H1 (cell line): ENCODE measurements around the gene RAI14. TPM values are rescaled to one million over a fixed set of nuclear protein-coding genes. Genes with fewer than 3 reads are reported as not detected.
A peak's percentile ranks its signal among the peaks of the same experiment; 100 is the strongest.

Source experiments
- CTCF ChIA-PET: fragments of 300-600 bp; sonication (Branson Sonifier 250); formaldehyde crosslinking; loops from one replicate; lab custom pipeline; 2021; ENCODE audit not compliant: partially characterized antibody; lab: Charles Lee
- POLR2A ChIA-PET: fragments of 300-600 bp; sonication (Branson Sonifier 250); formaldehyde crosslinking; loops from one replicate; lab custom pipeline; 2021; ENCODE audit warnings: inconsistent platforms; ENCODE audit not compliant: partially characterized antibody; lab: Charles Lee
- DNase-seq, 2 experiments: peaks; one replicate each; pipeline versions ENCODE4 v3.0.0 to v3.0.0-alpha.2; 2010 to 2022; ENCODE audit warnings: low spot score in 2 of 2, low read depth in 1 of 2, mixed read lengths in 1 of 2
- FAIRE-seq: peaks from 2 replicates; lab custom pipeline; 2011; peaks lifted over from hg19 to GRCh38; lab: Jason Lieb, UNC
- H2AFZ ChIP-seq: 2 replicates; pipeline ENCODE4 v1.8.1; 2012; ENCODE audit warnings: low read length, inconsistent platforms
- H2AK5ac ChIP-seq: 2 replicates; pipeline ENCODE4 v1.6.1; 2013; ENCODE audit warnings: low read depth, low read length
- H2BK120ac ChIP-seq: replicated peaks from 2 replicates; pipeline ENCODE3; 2013; ENCODE audit warnings: low read depth, low read length, inconsistent platforms
- H2BK12ac ChIP-seq: 2 replicates; pipeline ENCODE4 v1.6.1; 2013; ENCODE audit warnings: low read depth, low read length
- H2BK15ac ChIP-seq: 2 replicates; pipeline ENCODE4 v1.6.1; 2013; ENCODE audit warnings: low read length
- H2BK20ac ChIP-seq: 2 replicates; pipeline ENCODE4 v1.6.1; 2013; ENCODE audit warnings: low read length
- H2BK5ac ChIP-seq: 2 replicates; pipeline ENCODE4 v1.6.1; 2013; ENCODE audit warnings: low read depth, low read length
- H3K14ac ChIP-seq: 2 replicates; pipeline ENCODE4 v1.6.1; 2013; ENCODE audit warnings: inconsistent platforms; ENCODE audit not compliant: insufficient read length
- H3K18ac ChIP-seq: 2 replicates; pipeline ENCODE4 v1.6.1; 2013; ENCODE audit warnings: low read length; ENCODE audit errors: extremely low read depth
- H3K23ac ChIP-seq: 2 replicates; pipeline ENCODE4 v1.6.1; 2013; ENCODE audit warnings: inconsistent platforms; ENCODE audit not compliant: insufficient read length
- H3K23me2 ChIP-seq: 2 replicates; pipeline ENCODE4 v1.6.1; 2013; ENCODE audit warnings: low read depth, low read length
- H3K27ac ChIP-seq: 2 replicates; pipeline ENCODE4 v1.6.1; 2011; ENCODE audit warnings: low read depth, low read length, inconsistent platforms
- H3K27me3 ChIP-seq, 4 experiments: replicated peaks in 1 of 4; 1 replicate in 1 of 4; 2 replicates in 3 of 4; pipeline versions ENCODE4 v1.6.1 to v1.8.1; 2011 to 2013; ENCODE audit warnings: low read length in 3 of 4, mild to moderate bottlenecking in 3 of 4, inconsistent platforms in 2 of 4, mixed read lengths in 2 of 4, moderate library complexity in 1 of 4; ENCODE audit not compliant: control insufficient read depth in 3 of 4, insufficient read depth in 3 of 4; ENCODE audit errors: extremely low read depth in 1 of 4
- H3K36me3 ChIP-seq, 4 experiments: 2 replicates each; pipeline versions ENCODE4 v1.6.1 to v1.8.1; 2011 to 2013; ENCODE audit warnings: mild to moderate bottlenecking in 4 of 4, low read length in 3 of 4, moderate library complexity in 2 of 4, control low read depth in 1 of 4, inconsistent platforms in 1 of 4; ENCODE audit not compliant: insufficient read depth in 4 of 4, control insufficient read depth in 2 of 4
- H3K4ac ChIP-seq: replicated peaks from 2 replicates; pipeline ENCODE3; 2013; ENCODE audit warnings: low read length, low read depth, mixed read lengths, inconsistent platforms; ENCODE audit not compliant: insufficient read length
- H3K4me1 ChIP-seq, 4 experiments: replicated peaks in 1 of 4; 1 replicate in 1 of 4; 2 replicates in 3 of 4; pipeline versions ENCODE4 v1.6.1 to v1.8.1; 2011 to 2013; ENCODE audit warnings: low read length in 3 of 4, inconsistent platforms in 2 of 4, mixed read lengths in 1 of 4; ENCODE audit not compliant: insufficient read depth in 4 of 4, control insufficient read depth in 3 of 4
- H3K4me2 ChIP-seq, 2 experiments: 2 replicates each; pipeline versions ENCODE4 v1.6.1 to v1.8.1; 2011 to 2013; ENCODE audit warnings: low read depth in 2 of 2, low read length in 2 of 2, control low read depth in 1 of 2, inconsistent platforms in 1 of 2, mild to moderate bottlenecking in 1 of 2; ENCODE audit not compliant: insufficient read depth in 1 of 2
- H3K4me3 ChIP-seq, 4 experiments: fragments of 200-600, 300-600 bp in 1 of 4; sonication (generic), shearing (Covaris generic), sonication (Bioruptor Twin) in 1 of 4; 2 replicates each; pipeline versions ENCODE4 v1.5.1 to v1.8.1; 2011 to 2016; ENCODE audit warnings: low read length in 4 of 4, low read depth in 3 of 4, control low read depth in 2 of 4, inconsistent platforms in 2 of 4, mild to moderate bottlenecking in 2 of 4, mixed read lengths in 1 of 4, moderate library complexity in 1 of 4; ENCODE audit not compliant: insufficient read depth in 2 of 4; ENCODE audit errors: extremely low read depth in 1 of 4
- H3K56ac ChIP-seq: replicated peaks from 2 replicates; pipeline ENCODE3; 2013; ENCODE audit warnings: low read depth, mild to moderate bottlenecking, mixed read lengths, low read length, inconsistent platforms; ENCODE audit not compliant: insufficient read length
- H3K79me1 ChIP-seq: 2 replicates; pipeline ENCODE4 v1.6.1; 2013; ENCODE audit warnings: low read depth, low read length, control low read depth
- H3K79me2 ChIP-seq, 2 experiments: 2 replicates each; pipeline versions ENCODE4 v1.6.1 to v1.8.1; 2012 to 2013; ENCODE audit warnings: low read length in 2 of 2, mild to moderate bottlenecking in 2 of 2, inconsistent platforms in 1 of 2; ENCODE audit not compliant: insufficient read depth in 2 of 2, control insufficient read depth in 1 of 2
- H3K9ac ChIP-seq, 4 experiments: replicated peaks in 1 of 4; 1 replicate in 1 of 4; 2 replicates in 3 of 4; pipeline versions ENCODE4 v1.6.1 to v1.8.1; 2011 to 2013; ENCODE audit warnings: low read depth in 3 of 4, low read length in 3 of 4, control low read depth in 2 of 4, mild to moderate bottlenecking in 2 of 4, moderate library complexity in 2 of 4, inconsistent platforms in 1 of 4; ENCODE audit errors: extremely low read depth in 1 of 4
- H3K9me3 ChIP-seq, 2 experiments: 2 replicates each; pipeline versions ENCODE4 v1.6.1 to v1.8.1; 2012 to 2013; ENCODE audit warnings: mild to moderate bottlenecking in 2 of 2, moderate library complexity in 2 of 2, control low read depth in 1 of 2, inconsistent platforms in 1 of 2, low read depth in 1 of 2, low read length in 1 of 2, mixed read lengths in 1 of 2; ENCODE audit not compliant: insufficient read depth in 2 of 2
- H4K20me1 ChIP-seq, 2 experiments: replicated peaks in 1 of 2; 2 replicates each; pipeline versions ENCODE3 to v1.8.1; 2011 to 2013; ENCODE audit warnings: inconsistent platforms in 2 of 2, low read length in 2 of 2, mild to moderate bottlenecking in 1 of 2; ENCODE audit not compliant: insufficient read depth in 2 of 2, control insufficient read depth in 1 of 2
- H4K5ac ChIP-seq: 2 replicates; pipeline ENCODE4 v1.6.1; 2013; ENCODE audit warnings: low read length, low read depth, mixed read lengths, inconsistent platforms; ENCODE audit not compliant: insufficient read length
- H4K8ac ChIP-seq: 2 replicates; pipeline ENCODE4 v1.8.0; 2013; ENCODE audit warnings: mild to moderate bottlenecking, moderate library complexity, low read length, inconsistent platforms; ENCODE audit not compliant: insufficient read depth; ENCODE audit errors: extremely low read depth
- H4K91ac ChIP-seq: replicated peaks from 2 replicates; pipeline ENCODE3; 2013; ENCODE audit warnings: low read length, mixed read lengths, inconsistent platforms; ENCODE audit not compliant: insufficient read length
- WGBS, 2 experiments: shearing (Covaris generic) in 1 of 2; methylation state at CpG; one replicate each; pipeline versions ENCODE4 v1.1.6 to v1.1.7; 2013 to 2015; ENCODE audit warnings: low lambda C conversion rate in 2 of 2, mixed read lengths in 2 of 2, inconsistent platforms in 1 of 2, low coverage in 1 of 2, missing lambda C conversion rate in 1 of 2; ENCODE audit not compliant: insufficient replicate concordance in 2 of 2, insufficient coverage in 1 of 2, insufficient read length in 1 of 2; ENCODE audit errors: extremely low coverage in 1 of 2, missing lambda C conversion rate in 1 of 2; 5-methylcytosine and 5-hydroxymethylcytosine counted together
- polyA plus RNA-seq, 7 experiments: library from polyadenylated mRNA; depleted of rRNA in 3 of 7; stranded (reverse) in 5 of 7; unstranded in 2 of 7; fragments of >200 nt in 5 of 7; fragments of 200-250 nt in 2 of 7; gene quantifications; 1 replicate in 5 of 7; 2 replicates in 1 of 7; 4 replicates in 1 of 7; pipeline versions ENCODE4 v1.2.1 to v1.2.3, GENCODE V29; 2011 to 2013; ENCODE audit warnings: missing spikeins in 2 of 7, mixed read lengths in 2 of 7
- total RNA-seq: library from RNA; stranded (reverse); fragmentation: NEBNext Ultra II Directional; extraction: Animal tissue kit (Norgen Biotek cat#: 25700); gene quantifications from 2 replicates; pipeline ENCODE4 v1.2.1, GENCODE V29; 2021
- TF ChIP-seq, protein P1 (sequence below): IDR thresholded peaks from 2 replicates; pipeline ENCODE4 v1.6.1; 2011; ENCODE audit warnings: low read depth, mild to moderate bottlenecking, low read length; ENCODE audit not compliant: insufficient read depth

Gene RAI14
- total and polyA plus RNA-seq, 2 of the 8 experiments (the other 6 are each of a cell fraction or from before 2014, with no cell fraction given), result 48.4 to 210 TPM

DNA sequence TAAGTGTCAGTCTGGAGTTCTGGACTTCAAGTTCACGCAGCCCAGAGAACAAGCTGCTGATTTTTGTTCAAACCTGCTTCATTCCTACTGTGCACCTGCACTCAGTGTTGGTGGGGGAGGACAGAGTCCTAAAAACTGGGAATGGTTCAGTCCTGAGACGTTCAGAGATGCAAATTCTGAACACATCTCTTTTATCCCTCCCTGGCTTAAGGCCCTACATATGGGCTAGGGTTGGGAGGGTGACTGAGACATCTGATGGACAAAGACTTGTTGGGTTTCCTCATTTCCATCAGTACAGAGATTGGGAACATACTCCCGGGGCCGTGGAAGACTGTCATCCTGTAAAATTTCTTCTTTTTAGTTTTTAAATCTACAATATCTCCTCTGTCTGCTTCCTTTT, 99.8 kb downstream of the RAI14 start:
- Histone ChIP-seq H3K36me3 (peaks cover 7 to 40% (median 28%) of the 10 kb centered on the region in 4 experiments), H4K20me1 (peaks cover 2 to 7% of the 10 kb centered on the region in 2 experiments), H2BK120ac (no peak overlapping the region), H3K9me3 (peaks cover 6 to 11% of the 10 kb centered on the region in 2 experiments; a peak in 2 of 4 replicates), H2BK20ac (no peak overlapping the region), H4K8ac (no peak overlapping the region), H3K23ac (no peak overlapping the region), H3K79me1 (peaks cover 5% of the 10 kb centered on the region), H3K14ac (no peak overlapping the region), H2AFZ (no peak overlapping the region), H3K9ac (no peak overlapping the region), H2BK5ac (0 out of 2 replicates have a peak overlapping the region, but pooled peaks have one; percentile 30), H3K23me2 (no peaks in the 10 kb centered on the region), H4K5ac (no peak overlapping the region), H2BK12ac (no peak overlapping the region), H3K4me3 (no peak overlapping the region), H2BK15ac (no peak overlapping the region), H3K4me1 (peaks cover 0 to 3% (median 0%) of the 10 kb centered on the region in 4 experiments; a peak in 3 of 7 replicates), H3K79me2 (peaks cover 0 to 75% of the 10 kb centered on the region in 2 experiments; a peak in 3 of 4 replicates), H2AK5ac (no peak overlapping the region), H3K27me3 (no peaks in the 10 kb centered on the region), H4K91ac (no peak overlapping the region), H3K56ac (no peak overlapping the region), H3K18ac (no peak overlapping the region), H3K27ac (no peak overlapping the region), H3K4me2 (no peak overlapping the region), H3K4ac (no peak overlapping the region)
- TF ChIP-seq, protein P1, sequence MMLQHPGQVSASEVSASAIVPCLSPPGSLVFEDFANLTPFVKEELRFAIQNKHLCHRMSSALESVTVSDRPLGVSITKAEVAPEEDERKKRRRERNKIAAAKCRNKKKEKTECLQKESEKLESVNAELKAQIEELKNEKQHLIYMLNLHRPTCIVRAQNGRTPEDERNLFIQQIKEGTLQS, result no peak
- ChIA-PET CTCF (no interaction called here), POLR2A (no interaction called here)
- DNase-seq (no peak), FAIRE-seq (no peak)
- WGBS, 2 experiments, result 87% methylated on average over 4 of the region's 4 CpGs; no CpG with 5 or more reads in 1 of the 2 experiments
